Cardiac fibroblast (primary cell): Measurements from ENCODE around the gene GPRIN1.
"Not testable (repeated sequence)": the region's sequence is repeated elsewhere in the genome, so short reads cannot be mapped to it uniquely, and the experiment has no call there.

ENCODE experiments used
- DNase-seq, 2 donors: peaks; one replicate each; pipeline versions ENCODE4 v3.0.0 to v3.0.0-alpha.2; 2010; ENCODE audit warnings: low read depth in 2 of 2
- H3K4me3 ChIP-seq, 2 donors: replicated peaks in 1 of 2; 1 replicate in 1 of 2; 2 replicates in 1 of 2; pipeline ENCODE4 v1.5.1; 2011; ENCODE audit warnings: low read depth in 2 of 2, low read length in 2 of 2, mild to moderate bottlenecking in 2 of 2, moderate library complexity in 1 of 2
- CTCF ChIP-seq: IDR thresholded peaks from one replicate; pipeline ENCODE4 v1.5.1; 2011; ENCODE audit warnings: low read depth, mild to moderate bottlenecking, low read length, inconsistent platforms

The GPRIN1 gene

GRCh38 chr5:176561259-176561658, 48.7 kb downstream of the GPRIN1 start:
- no peak overlapping the region for H3K4me3 ChIP-seq
- no peak for TF ChIP-seq CTCF
- no peak for DNase-seq

- DNase-seq, result no peak
- TF ChIP-seq CTCF, result no peak
- H3K4me3 ChIP-seq, result no peak overlapping the region
Measured at GRCh38 chr5:176560364-176560763, 49.6 kb downstream of the GPRIN1 start.

- H3K4me3 ChIP-seq, result no peak overlapping the region
- TF ChIP-seq CTCF, result no peak
- no peak for DNase-seq
Measured at GRCh38 chr5:176559683-176560082, 50.3 kb downstream of the GPRIN1 start.

- TF ChIP-seq CTCF, result no peak
Measured at GRCh38 chr5:176557846-176558245, 52.1 kb downstream of the GPRIN1 start.

GRCh38 chr5:176553260-176554085, 56.5 kb downstream of the GPRIN1 start:
- no peak overlapping the region for H3K4me3 ChIP-seq
- no peak for TF ChIP-seq CTCF
- no peak for DNase-seq

More at GRCh38 chr5:176557846-176558245, 52.1 kb downstream of the GPRIN1 start:
- DNase-seq, result no peak
- no peak overlapping the region for H3K4me3 ChIP-seq

- no peak overlapping the region for H3K4me3 ChIP-seq
- no peak for DNase-seq
- TF ChIP-seq CTCF, result no peak
Measured at GRCh38 chr5:176552332-176552869, 57.6 kb downstream of the GPRIN1 start.

- DNase-seq, H3K4me3 ChIP-seq: not testable (repeated sequence)
Measured at GRCh38 chr5:176550937-176551336, 59.0 kb downstream of the GPRIN1 start.
